HepG2 (cell line): ENCODE results near the gene OTUD4. TPM values are rescaled to one million over a fixed set of nuclear protein-coding genes. Genes with fewer than 3 reads are reported as not detected.

Experiments used
- EEA1 ChIP-seq: sonication (generic); formaldehyde crosslinking; IDR thresholded peaks from 2 replicates; pipeline ENCODE4 v1.5.1; 2020; ENCODE audit warnings: mild to moderate bottlenecking, missing genetic modification reagents, borderline replicate concordance
- FOXO1 ChIP-seq: sonication (generic); formaldehyde crosslinking; IDR thresholded peaks from 2 replicates; pipeline ENCODE4 v1.4.0; 2020; ENCODE audit warnings: missing genetic modification reagents
- HIVEP1 ChIP-seq: sonication (generic); formaldehyde crosslinking; IDR thresholded peaks from 2 replicates; pipeline ENCODE4 v1.4.0; 2020; ENCODE audit warnings: mild to moderate bottlenecking, missing genetic modification reagents
- RFXANK ChIP-seq: IDR thresholded peaks from 2 replicates; pipeline ENCODE4 v1.6.1; 2016
- SIX1 ChIP-seq: sonication (generic); formaldehyde crosslinking; IDR thresholded peaks from 2 replicates; pipeline ENCODE4 v1.4.0; 2020; ENCODE audit warnings: missing genetic modification reagents, borderline replicate concordance
- ZMYM4 ChIP-seq: sonication (generic); formaldehyde crosslinking; IDR thresholded peaks from 2 replicates; pipeline ENCODE4 v1.8.1; 2023; ENCODE audit warnings: mild to moderate bottlenecking, missing genetic modification reagents
- ZNF232 ChIP-seq: sonication (generic); formaldehyde crosslinking; IDR thresholded peaks from 2 replicates; pipeline ENCODE4 v1.4.0; 2020; ENCODE audit warnings: missing genetic modification reagents, borderline replicate concordance
- ZNF432 ChIP-seq: sonication (generic); formaldehyde crosslinking; IDR thresholded peaks from 2 replicates; pipeline ENCODE4 v1.5.0; 2020; ENCODE audit warnings: missing genetic modification reagents, mild to moderate bottlenecking, borderline replicate concordance
- ZNF484 ChIP-seq: sonication (generic); formaldehyde crosslinking; IDR thresholded peaks from 2 replicates; pipeline ENCODE4 v1.5.1; 2020; ENCODE audit warnings: mild to moderate bottlenecking, low read depth, missing genetic modification reagents, borderline replicate concordance
- polyA plus RNA-seq, 8 experiments: library from polyadenylated mRNA; depleted of rRNA in 3 of 8; stranded (reverse) in 7 of 8; unstranded in 1 of 8; fragments of >200 nt; fragmentation: Illumina TruSeq in 4 of 8; extraction: Trizol in 4 of 8; gene quantifications; 2 replicates each; pipeline versions ENCODE4 v1.2.1 to v1.2.3, GENCODE V29; 2011 to 2016; ENCODE audit warnings: low read depth in 4 of 8, missing spikeins in 1 of 8, mixed read lengths in 1 of 8; ENCODE audit not compliant: insufficient read depth in 1 of 8
- total RNA-seq, 5 experiments: library from RNA; depleted of rRNA; stranded (reverse); fragments of >200 nt; fragmentation: Illumina TruSeq; extraction: Trizol; gene quantifications; 2 replicates each; pipeline ENCODE4 v1.2.3, GENCODE V29; 2016; ENCODE audit warnings: low read depth in 1 of 5
- TF ChIP-seq, protein P1 (sequence below): sonication (generic); formaldehyde crosslinking; IDR thresholded peaks from 2 replicates; pipeline ENCODE4 v1.4.0; 2020; ENCODE audit warnings: missing genetic modification reagents
- TF ChIP-seq, protein P2 (sequence below): sonication (generic); formaldehyde crosslinking; IDR thresholded peaks from 2 replicates; pipeline ENCODE4 v1.5.0; 2020; ENCODE audit warnings: mild to moderate bottlenecking, missing genetic modification reagents
- TF ChIP-seq, protein P3 (sequence below): sonication (generic); formaldehyde crosslinking; conservative IDR thresholded peaks from 2 replicates; pipeline ENCODE4 v1.4.0; 2020; ENCODE audit warnings: missing genetic modification reagents
- TF ChIP-seq, protein P4 (sequence below): sonication (generic); formaldehyde crosslinking; IDR thresholded peaks from 2 replicates; pipeline ENCODE4 v1.5.0; 2020; ENCODE audit warnings: missing genetic modification reagents
- TF ChIP-seq, protein P5 (sequence below): sonication (generic); formaldehyde crosslinking; IDR thresholded peaks from 2 replicates; pipeline ENCODE4 v1.4.0; 2020; ENCODE audit warnings: missing genetic modification reagents, borderline replicate concordance

The OTUD4 gene
- total and polyA plus RNA-seq, 2 of the 13 experiments (the other 11 are each of a cell fraction or from before 2014, with no cell fraction given), result 16.1 to 18.0 TPM

DNA sequence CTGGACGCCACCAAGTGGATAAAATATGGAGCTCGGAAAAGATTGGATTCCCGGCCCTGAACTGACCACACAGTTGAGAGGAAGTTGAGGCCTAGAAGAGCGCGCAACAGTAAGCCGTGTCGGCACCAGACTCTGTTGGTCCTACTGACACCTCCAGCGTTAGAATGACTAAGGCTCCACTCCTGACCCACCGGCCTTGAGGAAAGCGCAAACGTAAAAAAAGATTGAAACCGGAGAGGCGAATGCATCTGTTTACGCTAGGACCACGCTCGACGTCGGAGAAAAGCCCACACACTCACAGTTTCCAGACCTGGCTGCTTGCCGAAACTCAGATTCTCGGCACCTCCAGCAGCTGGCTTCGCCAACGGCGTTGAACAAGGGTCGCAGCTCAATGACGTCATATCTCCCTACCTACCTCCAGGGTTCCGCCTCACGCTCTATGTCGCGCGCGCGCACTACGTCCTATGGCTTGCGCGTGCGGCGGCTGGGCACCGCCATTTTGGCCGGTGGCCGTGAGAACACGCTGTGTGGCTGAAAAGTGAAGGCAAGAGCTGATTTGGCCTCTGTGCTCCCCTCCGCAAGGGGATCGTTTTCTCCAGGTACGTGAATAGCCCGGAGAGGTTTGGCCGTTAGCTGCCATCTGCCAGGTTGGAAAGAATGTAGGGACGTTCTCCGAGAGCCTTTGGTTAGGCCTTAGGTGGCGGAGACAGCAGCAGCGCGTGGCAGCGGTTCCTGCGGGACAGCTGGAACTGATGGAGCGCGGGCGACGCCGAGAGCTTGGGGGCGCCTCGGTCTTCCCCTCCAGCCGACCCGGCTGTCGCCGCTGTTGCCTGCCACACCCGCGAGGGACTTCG is 82.3 kb downstream of the OTUD4 start, which contains the start of the genes ABCE1 and ANAPC10 (continued):
- TF ChIP-seq, protein P1, sequence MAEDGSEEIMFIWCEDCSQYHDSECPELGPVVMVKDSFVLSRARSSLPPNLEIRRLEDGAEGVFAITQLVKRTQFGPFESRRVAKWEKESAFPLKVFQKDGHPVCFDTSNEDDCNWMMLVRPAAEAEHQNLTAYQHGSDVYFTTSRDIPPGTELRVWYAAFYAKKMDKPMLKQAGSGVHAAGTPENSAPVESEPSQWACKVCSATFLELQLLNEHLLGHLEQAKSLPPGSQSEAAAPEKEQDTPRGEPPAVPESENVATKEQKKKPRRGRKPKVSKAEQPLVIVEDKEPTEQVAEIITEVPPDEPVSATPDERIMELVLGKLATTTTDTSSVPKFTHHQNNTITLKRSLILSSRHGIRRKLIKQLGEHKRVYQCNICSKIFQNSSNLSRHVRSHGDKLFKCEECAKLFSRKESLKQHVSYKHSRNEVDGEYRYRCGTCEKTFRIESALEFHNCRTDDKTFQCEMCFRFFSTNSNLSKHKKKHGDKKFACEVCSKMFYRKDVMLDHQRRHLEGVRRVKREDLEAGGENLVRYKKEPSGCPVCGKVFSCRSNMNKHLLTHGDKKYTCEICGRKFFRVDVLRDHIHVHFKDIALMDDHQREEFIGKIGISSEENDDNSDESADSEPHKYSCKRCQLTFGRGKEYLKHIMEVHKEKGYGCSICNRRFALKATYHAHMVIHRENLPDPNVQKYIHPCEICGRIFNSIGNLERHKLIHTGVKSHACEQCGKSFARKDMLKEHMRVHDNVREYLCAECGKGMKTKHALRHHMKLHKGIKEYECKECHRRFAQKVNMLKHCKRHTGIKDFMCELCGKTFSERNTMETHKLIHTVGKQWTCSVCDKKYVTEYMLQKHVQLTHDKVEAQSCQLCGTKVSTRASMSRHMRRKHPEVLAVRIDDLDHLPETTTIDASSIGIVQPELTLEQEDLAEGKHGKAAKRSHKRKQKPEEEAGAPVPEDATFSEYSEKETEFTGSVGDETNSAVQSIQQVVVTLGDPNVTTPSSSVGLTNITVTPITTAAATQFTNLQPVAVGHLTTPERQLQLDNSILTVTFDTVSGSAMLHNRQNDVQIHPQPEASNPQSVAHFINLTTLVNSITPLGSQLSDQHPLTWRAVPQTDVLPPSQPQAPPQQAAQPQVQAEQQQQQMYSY (CRISPR knock-in tag), result peak; percentile 52
- TF ChIP-seq, protein P2, sequence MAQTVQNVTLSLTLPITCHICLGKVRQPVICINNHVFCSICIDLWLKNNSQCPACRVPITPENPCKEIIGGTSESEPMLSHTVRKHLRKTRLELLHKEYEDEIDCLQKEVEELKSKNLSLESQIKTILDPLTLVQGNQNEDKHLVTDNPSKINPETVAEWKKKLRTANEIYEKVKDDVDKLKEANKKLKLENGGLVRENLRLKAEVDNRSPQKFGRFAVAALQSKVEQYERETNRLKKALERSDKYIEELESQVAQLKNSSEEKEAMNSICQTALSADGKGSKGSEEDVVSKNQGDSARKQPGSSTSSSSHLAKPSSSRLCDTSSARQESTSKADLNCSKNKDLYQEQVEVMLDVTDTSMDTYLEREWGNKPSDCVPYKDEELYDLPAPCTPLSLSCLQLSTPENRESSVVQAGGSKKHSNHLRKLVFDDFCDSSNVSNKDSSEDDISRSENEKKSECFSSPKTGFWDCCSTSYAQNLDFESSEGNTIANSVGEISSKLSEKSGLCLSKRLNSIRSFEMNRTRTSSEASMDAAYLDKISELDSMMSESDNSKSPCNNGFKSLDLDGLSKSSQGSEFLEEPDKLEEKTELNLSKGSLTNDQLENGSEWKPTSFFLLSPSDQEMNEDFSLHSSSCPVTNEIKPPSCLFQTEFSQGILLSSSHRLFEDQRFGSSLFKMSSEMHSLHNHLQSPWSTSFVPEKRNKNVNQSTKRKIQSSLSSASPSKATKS (CRISPR knock-in tag), result no peak
- 0 out of 2 replicates have a peak, but pooled peaks have one; percentile 42 for TF ChIP-seq EEA1 (CRISPR knock-in tag)
- TF ChIP-seq, protein P3, sequence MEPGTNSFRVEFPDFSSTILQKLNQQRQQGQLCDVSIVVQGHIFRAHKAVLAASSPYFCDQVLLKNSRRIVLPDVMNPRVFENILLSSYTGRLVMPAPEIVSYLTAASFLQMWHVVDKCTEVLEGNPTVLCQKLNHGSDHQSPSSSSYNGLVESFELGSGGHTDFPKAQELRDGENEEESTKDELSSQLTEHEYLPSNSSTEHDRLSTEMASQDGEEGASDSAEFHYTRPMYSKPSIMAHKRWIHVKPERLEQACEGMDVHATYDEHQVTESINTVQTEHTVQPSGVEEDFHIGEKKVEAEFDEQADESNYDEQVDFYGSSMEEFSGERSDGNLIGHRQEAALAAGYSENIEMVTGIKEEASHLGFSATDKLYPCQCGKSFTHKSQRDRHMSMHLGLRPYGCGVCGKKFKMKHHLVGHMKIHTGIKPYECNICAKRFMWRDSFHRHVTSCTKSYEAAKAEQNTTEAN (CRISPR knock-in tag), result peak; percentile 58; the same call in 1 of the 2 replicates
- TF ChIP-seq SIX1 (CRISPR knock-in tag), result no peak
- TF ChIP-seq, protein P4, sequence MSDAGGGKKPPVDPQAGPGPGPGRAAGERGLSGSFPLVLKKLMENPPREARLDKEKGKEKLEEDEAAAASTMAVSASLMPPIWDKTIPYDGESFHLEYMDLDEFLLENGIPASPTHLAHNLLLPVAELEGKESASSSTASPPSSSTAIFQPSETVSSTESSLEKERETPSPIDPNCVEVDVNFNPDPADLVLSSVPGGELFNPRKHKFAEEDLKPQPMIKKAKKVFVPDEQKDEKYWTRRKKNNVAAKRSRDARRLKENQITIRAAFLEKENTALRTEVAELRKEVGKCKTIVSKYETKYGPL (CRISPR knock-in tag), result no peak; the same call in 1 of the 2 replicates
- TF ChIP-seq ZNF432 (CRISPR knock-in tag), result no peak
- TF ChIP-seq ZNF484 (CRISPR knock-in tag), result no peak
- TF ChIP-seq, protein P5, sequence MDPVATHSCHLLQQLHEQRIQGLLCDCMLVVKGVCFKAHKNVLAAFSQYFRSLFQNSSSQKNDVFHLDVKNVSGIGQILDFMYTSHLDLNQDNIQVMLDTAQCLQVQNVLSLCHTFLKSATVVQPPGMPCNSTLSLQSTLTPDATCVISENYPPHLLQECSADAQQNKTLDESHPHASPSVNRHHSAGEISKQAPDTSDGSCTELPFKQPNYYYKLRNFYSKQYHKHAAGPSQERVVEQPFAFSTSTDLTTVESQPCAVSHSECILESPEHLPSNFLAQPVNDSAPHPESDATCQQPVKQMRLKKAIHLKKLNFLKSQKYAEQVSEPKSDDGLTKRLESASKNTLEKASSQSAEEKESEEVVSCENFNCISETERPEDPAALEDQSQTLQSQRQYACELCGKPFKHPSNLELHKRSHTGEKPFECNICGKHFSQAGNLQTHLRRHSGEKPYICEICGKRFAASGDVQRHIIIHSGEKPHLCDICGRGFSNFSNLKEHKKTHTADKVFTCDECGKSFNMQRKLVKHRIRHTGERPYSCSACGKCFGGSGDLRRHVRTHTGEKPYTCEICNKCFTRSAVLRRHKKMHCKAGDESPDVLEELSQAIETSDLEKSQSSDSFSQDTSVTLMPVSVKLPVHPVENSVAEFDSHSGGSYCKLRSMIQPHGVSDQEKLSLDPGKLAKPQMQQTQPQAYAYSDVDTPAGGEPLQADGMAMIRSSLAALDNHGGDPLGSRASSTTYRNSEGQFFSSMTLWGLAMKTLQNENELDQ, result no peak
- no peak for TF ChIP-seq RFXANK (CRISPR knock-in tag)
- 0 out of 2 replicates have a peak, but pooled peaks have one; percentile 43 for TF ChIP-seq ZNF232 (CRISPR knock-in tag)
- TF ChIP-seq HIVEP1, result peak; percentile 79
- TF ChIP-seq FOXO1, result 0 out of 2 replicates have a peak, but pooled peaks have one; percentile 36
- peak; percentile 99 for TF ChIP-seq ZMYM4 (CRISPR knock-in tag)
